GM18526 (cell line): ENCODE data around the gene GSG1L.

Experiments
- POLR2A ChIP-seq: IDR thresholded peaks from 3 replicates; pipeline ENCODE4 v1.6.1; 2011; ENCODE audit not compliant: insufficient read length; ENCODE audit errors: extremely low read depth

GSG1L gene

GRCh38 chr16:27798241-27798640 is 265.3 kb downstream of the GSG1L start:
- no peak for TF ChIP-seq POLR2A

DNA sequence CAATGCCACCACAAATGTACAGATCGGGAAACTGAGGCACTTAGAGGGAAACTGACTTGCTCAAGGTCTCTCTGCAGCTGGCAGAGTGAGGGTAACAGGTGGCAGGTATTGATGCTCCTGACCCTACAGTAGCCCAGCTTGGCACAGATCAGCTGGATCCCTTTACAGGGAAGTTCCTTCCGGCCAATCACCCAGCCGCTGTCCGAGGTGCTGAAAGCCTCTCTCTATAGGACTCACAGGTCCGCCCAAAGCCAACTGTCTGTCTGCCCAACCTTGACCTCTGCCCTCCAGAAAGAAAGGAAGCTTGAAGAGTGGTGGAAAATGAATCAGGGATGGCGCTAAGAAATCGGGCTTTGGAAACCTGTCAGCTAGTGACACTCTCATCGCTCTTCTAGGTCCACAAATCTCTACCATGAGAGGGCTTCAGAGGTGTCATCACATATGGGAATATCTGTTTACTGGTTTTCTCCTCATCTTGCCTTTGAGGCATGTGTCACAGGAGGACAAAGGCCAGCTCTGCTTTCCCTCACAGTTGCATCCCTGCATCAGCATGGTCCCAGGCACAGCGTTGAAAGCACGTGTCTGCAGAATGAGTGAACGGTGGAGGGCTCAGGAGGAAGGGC is 267.4 kb downstream of the GSG1L start:
- no peak for TF ChIP-seq POLR2A

- TF ChIP-seq POLR2A, result no peak
Observed at GRCh38 chr16:27793249-27793622, 270.3 kb downstream of the GSG1L start.

DNA sequence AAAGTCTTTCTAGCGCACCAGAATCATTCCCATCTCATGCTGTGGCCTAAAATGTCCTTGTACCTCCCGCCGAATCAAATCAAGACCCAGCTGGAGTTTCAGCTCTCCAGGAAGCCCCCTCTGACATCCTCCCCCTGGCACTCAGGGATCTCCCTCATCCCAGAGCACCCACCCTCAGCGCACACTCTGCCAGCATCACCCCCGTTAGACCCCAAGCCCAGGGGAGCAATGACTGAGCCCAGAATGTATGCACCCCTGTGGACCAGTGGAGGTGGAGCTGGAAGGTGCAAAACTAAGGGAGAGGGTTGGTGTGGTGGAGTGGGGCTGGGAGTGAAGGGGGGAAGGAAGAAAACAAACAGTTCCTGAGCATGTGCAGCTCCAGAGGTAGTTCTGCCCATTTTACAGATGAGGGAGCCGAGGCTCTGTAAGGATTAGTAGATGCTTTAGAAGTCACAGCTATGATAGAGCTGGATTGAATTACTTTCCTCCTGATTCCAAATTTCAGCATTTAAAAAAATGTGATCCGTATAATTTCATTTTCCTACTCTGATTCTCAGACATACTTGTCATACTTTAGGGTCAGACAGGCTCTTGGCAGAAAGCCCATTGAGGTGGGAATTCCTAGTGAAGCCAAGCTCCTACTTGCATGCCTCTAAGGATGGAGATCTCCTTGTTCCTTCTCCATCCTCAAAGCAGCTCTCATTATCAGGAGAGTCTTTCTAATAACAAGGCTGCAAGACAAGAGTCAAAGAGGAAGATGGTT is 270.8 kb downstream of the GSG1L start:
- TF ChIP-seq POLR2A, result no peak

DNA sequence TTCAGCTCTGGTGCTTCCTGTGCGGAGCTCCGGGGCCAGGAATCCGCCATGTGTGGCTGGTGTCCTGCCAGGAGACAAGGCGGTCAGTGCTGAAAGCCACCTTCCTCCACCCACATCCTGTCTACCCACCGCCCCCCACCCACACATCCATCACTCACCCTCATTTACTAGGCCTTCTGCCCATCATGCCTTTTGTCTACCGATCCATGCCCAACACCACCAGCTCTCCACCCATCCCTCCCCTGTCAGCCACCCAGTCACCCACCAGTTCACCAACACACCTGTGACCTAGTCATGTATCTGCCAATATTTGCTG is 272.2 kb downstream of the GSG1L start:
- TF ChIP-seq POLR2A, result no peak

- no peak for TF ChIP-seq POLR2A
Observed at GRCh38 chr16:27790546-27791403, 272.7 kb downstream of the GSG1L start.

DNA sequence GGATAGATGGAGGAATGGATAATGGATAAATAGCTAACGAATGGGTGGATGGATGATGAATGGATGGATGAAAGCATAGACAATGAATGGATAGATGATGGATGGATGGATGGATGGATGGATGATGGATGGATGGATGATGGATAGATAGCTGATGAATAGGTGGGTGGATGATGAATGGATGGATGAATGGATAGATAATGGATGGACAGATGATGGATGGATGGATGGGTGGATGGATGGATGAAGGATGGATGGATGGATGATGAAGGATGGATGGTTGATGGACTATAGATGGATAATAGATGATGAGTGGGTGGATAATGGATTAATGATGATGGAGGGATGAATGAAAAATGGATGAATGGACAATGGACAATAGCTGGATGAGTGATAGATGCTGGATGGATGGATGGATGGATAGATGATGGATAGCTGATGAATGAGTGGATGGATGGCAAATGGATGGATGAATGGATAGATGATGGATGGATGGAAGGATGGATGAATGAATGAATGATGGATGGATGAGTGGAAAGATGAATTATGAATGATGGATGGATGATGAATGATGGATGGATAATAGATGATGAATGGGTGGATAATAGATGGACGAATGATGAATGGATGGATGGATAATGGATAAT is 273.8 kb downstream of the GSG1L start:
- no peak for TF ChIP-seq POLR2A

DNA sequence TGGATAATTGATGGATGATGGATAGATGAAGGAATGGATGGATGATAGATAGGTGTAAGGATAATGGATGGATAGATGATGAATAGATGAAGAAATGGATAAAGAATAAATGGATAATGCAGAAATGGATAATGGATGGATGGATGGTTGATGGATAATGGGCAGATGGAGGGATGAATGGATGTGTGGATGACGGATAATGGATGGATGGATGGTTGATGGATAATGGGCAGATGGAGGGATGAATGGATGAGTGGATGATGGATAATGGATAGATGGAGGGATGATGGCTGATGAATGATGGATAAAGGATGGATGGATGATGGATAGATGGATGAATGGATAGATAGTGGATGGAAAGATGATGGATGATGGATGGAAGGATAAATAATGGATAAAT is 274.4 kb downstream of the GSG1L start:
- TF ChIP-seq POLR2A, result no peak

DNA sequence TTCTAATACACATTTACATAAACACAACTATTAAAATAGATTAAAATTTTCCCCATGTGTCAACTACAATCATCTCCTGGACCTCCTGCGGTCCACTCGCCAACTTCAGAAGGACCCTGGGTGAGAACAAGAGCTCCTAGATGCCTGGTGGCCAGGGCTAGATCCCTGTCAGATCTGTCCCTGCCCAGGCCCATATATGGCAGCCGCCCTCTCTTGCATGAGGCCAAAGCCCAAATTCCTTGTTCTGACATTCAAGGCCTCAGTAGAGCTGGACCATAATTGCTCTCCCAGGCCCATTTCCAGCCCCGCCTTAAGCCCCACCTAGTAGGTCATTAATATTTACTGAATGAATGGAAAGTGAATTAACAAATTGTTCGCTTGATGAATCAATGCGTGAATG is 275.8 kb downstream of the GSG1L start:
- TF ChIP-seq POLR2A, result no peak

GRCh38 chr16:27786923-27787625 is 276.4 kb downstream of the GSG1L start:
- no peak for TF ChIP-seq POLR2A

DNA sequence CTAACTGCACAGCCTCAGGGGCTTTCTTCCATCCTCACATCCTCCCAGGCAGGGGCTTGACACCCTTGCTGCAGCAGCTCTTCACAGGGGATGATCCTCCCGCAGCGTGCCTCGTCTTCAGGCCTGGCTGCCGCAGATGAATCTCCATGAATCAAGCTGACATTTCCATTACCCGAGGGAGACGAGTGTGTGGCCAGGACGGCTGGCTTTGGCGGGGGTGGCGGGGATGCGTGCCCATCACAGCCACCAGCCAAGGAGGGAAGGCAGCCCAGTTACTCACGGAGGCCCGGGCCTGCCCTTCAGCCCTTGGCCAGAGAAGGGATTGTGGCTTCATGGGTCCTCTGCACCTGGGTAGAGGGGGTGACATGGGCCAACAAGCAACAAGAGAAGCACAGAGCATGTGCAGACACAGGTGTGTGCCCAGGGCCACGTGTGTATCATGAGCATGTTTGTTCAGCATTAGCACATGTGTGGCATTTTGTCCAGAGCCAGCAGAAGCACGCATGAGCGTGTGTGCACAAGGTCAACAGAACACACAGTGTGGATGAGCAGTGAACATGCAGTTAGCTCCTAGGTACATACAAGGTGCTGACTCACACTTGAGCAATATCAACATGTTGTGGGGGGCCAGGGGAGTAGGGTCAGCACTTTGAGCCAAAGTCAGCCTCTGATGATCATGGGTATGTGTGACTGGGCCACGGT is 277.1 kb downstream of the GSG1L start:
- TF ChIP-seq POLR2A, result no peak

DNA sequence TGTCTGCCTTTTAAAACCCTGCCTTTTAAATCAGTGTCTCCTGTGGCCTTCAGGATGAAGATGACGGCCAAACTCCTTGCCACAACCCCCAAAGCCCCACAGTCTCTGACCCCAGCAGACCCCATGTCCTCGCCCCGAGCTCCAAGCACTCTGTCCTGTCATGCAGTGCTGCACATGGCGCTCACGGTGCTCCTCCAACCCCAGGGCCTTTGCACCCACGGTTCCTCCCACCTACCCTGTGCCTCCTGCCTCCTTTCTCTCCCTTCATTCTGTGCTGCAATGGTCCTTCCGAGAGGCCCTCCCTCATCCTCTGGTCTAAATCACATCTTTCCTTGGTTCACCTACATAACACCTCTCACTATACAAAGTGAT is 278.2 kb downstream of the GSG1L start:
- no peak for TF ChIP-seq POLR2A

DNA sequence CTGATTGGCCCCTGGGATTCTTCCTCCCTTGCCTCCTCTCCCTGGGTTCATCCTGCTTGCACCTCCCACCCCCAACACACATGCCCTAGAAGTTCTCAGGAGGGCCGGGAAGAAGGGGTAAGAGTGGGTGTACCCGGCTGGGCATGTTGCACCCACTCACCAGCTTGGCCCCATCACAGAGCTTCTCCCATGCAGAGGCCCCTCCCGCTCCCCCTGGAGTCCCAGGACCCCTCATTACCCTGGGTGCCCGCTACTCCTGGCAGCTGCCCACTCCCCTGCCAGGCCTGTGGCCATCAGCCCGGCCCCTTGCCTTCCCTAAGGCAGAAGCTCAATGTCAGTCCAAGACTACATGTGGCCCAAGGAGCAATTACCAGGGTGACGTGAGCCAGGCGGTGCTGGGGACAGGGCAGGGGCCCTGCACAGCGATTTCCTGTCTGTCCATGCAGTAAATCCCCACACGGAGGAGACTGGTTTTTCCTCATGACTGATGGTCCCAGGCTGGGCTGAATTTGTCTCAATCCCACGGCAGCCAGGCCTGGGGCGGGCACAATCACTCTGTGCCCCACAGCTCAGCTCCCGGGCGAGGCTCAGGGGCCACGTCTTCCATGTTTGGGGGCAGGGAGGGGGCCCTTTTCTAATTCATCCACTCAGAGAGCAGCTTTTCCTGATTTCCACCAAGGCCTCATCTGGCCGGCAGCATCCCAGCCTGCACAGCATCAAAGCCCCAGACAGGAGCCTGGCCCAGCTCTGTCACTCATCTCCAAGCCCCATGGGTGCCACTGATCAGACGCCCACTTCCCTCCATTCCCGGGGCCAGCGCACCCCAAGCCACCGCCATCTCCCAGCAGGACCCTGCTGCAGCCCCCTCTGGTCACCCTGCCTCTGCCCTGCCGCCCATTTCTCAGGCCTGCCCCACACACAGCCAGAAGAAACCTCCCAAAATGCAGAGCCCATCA is 278.9 kb downstream of the GSG1L start:
- no peak for TF ChIP-seq POLR2A
